GM18508 (cell line): ENCODE data around the gene GSPT1.

Experiments
- ATAC-seq: cut with Tn5 transposase; IDR thresholded peaks from one replicate; pipeline ENCODE4 v1.9.1; 2021; ENCODE audit warnings: moderate number of reproducible peaks; ENCODE audit not compliant: insufficient read depth, unreplicated experiment

GSPT1 gene

DNA sequence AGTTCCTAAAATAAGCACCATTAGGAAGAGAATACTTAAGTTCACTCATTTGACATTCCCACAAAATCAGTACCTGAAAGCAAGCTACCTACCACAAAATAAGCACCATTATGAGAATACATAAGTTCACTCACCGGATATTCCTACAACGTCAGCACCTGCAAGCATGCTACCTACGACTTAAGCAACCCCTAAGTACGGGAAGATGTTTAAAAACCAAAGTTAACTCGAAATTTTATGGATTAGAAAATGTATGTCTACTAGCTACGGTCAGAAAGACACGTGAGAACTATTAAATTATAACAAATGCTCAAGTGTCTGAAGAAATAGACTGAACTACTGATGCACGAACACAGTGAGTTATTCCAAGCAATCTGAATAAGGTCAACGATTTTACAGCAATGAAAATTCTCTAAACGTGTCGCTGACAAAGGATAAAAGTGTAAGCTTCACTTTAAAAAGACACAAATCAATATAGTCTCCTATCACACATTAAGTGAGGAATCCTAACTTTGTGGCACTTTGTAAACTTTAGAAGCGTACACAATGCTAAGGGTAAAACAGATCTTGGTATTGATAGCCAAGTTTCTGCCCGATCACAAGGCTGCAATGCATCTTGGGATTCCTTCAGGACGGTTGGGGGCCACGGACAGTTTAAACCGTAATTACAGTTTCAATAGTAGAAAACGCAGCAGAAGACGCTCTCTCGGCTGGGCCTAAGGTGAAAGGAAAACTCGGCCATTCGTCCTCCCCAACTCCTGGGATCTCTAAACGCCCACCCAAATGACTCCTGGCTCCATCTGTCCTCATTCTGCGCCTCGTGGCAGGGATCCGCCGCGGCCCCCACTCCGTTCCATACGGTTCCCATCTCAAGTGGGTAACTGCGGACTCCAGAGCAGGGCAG, 1.3 kb downstream of the GSPT1 start:
- ATAC-seq = no peak

DNA sequence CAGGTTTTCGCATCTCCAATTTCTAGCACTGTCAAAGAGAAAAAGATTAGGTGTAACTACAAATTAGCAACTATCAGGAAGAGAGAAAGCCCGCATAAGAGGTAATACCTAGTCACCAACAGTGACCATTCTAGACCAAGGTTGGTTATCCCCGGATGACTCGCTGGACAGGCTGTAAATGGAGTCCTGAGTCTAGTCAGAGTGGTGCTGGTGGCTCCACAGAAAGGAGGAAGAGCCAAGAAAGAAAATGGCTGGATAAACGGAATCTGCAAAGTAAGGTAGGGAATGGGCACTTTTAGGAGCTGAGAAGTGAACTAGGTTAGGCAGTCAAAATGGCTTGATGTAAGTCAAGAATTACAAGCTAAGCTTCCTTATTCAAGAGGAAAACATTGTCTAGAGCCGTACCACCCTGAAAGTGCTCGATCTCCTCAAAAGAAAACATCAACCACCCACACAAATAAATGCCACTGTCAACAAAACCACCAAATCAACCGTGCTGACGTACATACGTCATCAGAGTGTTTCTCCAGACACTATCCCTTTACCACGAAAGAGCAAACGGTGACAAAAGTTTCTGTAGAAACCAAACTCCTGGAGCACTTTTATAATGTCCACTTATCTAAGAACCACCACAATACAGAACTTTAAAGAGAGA, 2.2 kb downstream of the GSPT1 start:
- no peak for ATAC-seq

DNA sequence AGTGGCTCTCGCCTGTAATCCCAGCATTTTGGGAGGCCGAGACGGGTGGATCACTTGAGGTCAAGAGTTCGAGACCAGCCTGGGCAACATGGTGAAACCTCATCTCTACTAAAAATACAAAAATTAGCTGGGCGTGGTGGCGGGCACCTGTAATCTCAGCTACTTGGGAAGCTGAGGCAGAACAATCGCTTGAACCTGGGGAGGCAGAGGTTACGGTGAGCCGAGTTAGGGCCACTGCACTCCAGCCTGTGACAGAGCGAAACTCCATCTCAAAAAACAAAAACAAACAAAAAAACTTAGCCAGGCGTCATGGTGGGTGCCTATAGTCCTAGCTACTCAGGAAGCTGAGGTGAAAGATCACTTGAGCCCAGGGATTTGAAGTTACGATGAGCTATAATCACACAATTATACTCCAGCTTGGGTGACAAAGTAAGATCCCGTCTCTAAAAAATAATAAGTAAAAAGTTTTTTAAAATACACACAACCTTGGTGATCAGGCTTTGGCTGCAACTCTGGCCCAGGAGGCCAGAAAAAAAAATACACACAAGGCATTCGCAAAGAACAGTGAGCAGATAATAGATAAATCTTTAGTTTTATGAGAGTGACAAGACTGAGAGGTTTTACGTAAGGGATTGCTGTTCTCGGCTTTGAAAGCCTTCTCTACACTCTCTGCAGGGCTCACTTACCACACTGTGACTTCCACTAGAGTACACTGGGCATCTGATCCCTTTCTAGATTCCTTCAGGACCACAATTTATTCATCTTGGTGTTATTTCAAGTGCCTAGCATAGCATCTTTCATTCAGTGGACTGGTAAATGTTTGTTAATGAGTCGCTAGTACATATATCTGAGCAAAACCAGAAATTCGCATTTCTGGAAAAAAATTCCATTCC, 5.9 kb downstream of the GSPT1 start:
- ATAC-seq = no peak

DNA sequence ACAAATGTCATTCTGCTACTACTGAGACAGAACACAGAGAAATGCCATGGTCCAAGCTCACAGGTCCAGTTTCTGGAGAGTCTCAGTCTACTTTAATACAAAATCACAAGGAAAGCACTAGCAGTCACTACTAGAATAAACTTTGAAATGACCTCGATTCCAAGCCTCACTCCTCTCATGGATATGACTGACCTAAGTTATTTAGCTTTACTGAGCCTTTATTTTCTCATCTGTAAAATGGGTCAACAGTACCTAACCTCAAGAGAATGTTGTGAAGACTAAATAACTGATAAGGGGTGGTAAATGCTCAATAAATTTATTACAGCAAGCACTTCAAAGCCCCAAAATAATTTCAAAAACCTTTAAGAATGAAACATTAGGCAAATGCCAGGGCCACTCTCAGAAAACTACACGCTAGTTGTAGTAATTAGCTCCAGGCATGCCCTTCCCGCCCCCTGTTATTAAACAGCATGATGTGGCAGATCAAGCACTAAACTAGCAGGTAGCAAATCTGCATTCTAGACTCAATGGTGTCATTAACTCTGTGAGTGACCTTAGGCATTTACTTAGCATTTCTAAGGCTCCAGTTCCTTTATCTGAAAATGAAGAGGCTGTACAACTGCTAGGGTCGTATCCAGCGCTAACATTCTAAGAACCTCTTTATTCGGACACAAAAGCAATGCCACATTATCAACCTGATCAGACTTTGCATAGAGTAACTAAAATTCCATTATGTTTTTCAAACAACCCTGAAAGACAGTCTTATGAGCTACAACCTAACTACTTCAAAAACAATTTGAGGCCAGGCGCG, 8.4 kb downstream of the GSPT1 start:
- no peak for ATAC-seq

DNA sequence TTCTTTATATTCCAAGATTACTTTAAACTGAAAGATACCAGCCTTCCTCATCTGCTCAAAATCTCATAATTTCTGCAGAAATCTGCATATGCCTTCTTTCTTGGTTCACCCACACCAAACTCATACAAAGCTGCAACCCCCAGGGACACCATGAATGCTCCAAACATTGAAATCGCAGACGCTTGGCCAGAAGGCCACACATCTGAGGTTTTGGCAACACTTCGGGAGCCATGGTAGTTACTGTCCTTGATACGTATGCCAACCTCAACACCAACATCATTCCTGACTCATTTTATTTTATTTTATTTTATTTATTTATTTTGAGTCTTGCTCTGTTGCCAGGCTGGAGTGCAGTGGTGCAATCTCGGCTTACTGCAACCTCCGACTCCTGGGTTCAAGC, 11.8 kb downstream of the GSPT1 start:
- ATAC-seq = no peak

DNA sequence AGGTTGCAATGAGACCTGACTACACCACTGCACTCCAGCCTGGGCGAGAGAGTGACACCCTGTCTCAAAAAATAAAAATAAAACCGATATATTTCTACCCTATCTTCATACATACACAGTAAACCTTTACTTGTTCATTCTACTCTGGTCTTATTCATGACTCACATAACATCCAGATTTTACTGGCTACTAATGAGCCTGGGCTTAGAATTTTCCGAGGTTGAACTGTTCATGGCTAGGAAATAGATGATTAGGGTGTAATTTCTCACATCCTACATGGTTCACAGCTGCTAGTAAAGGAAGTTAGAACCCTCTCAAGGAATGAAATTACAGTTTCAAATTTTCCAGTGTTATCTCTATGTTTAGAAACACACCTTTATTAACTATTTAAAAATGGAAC, 14.7 kb downstream of the GSPT1 start:
- ATAC-seq = no peak

DNA sequence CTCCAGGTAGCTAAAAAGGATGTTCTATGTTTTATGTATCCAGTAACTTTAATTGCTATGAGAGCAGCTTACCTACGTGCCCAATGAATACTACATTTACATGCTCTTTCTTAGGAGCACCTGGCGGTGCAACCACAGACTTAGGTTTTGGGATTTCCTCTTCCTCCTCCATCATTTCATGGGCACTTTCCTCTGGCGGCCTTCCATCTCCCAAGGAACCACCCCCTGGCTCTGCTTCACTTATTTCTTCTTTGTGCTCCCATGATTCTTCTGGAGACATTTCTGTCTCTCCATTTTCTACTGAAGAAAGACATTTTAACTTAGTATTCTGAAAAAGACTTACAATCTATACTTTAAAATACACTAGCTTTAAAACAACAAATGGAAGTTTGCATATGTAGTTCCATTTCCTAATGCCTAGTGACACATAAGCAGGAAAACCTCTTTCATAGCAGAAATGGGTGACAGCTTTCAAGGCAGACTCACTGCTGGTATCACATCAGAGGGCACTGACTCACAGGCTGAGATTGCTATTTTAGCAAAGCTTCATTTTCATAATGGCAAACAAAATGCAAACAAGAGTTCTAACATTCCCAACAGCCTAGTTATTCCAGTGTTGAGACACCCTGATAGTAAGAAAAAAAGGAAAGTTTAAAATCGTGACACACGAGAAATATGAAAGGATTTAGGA, 19.1 kb downstream of the GSPT1 start:
- ATAC-seq = no peak

DNA sequence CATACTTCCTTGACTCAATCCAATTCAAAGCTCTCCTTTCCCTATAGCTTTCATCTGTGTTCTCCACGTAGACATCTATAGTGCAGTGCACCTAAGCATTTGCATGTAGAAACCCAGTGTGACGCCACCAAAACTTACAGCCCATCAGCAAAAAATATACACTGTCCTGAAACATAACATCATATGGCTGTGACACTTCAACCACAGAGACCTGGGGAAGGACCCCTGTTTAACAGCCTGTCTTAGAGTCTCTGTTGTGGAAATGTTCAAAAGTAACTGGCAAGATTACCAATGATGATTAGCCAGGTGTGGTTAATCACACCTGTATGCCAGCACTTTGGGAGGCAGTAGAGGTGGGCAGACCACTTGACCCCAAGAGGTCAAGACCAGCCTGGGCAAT, 22.2 kb downstream of the GSPT1 start:
- no peak for ATAC-seq

DNA sequence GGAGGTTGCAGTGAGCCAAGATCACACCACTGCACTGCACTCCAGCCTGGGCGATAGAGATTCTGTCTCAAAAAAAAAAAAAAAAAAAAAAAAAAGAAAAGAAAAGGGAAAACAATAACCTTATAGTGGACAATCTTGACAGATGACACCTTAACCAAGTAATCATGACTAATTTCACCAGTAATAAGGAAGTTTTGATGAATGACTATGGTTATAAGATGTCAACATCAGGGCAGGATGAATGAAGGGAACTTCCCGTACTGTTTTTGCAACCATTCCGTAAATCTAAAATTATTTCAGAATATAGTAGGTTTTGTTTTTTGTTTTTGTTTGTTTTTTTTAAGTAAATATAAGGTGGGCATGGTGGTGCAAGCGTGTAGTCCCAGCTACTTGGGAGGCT, 23.0 kb downstream of the GSPT1 start:
- no peak for ATAC-seq

DNA sequence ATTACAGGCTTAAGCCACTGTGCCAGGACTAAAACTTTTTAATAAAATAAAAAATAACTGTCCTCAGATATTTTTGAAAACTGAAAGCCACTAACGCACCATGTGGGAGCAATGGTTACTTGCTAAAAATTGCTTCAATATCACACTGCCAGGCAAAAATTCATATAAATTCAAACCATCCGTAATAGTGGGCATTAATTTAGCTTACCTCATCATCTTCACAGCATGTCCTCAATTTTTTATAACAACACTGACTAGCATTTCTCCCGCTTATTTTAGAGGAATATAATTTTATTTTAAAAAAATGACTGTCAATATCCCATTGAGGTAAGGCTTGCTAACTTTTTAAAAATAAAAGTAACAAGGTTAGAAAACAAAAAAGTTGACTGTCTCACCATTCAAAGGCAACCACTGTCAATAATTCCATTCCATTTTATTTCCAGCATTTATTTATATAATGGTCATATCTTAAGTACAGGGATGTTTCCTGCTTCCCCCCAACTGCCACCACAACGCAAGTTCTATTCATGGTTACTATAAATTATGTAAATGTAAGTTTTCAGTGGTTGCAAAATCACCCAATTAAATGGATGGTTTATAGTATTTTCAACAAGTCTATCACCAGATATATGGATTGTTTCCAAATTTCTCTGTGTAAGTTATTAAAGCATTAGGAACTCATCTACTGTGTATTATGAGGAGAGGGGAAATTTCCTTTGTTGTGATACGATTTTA, 25.4 kb downstream of the GSPT1 start:
- no peak for ATAC-seq

DNA sequence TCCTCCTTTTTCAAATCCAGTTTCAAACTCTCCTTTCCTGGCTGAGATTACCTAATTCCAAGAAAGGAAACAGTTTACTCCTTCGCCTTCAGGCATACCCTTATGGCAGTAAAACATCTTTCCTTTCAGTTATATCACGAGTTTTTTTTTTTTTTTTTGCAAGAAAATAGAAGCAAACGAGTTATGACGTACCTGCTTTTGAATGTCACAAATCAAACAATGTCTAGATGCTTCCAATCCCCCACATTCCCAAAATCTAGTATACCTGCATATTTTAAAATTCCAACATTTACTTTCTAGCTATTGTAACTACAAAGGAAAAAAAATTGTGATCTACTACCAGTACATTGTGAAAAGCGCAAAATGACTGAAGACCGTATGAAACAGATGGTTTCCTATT, 28.9 kb downstream of the GSPT1 start:
- ATAC-seq = no peak

DNA sequence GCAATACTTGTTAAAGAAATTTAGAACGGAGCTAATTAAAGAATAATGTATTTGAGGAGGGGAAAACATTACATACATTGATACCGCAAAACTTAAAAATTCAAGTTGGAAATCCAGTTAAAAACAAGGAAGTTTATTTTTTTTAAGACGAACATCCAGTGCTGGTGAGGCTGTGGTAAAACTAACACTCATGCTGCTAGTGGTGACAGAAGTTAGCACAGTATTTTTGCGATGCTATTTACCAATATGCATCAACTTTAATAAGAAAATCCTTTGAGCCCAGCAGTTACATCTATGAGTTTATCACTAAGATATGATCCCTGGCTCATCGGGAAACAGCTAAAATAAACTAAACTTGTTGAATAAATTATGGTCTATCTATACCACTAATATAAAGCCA, 31.7 kb downstream of the GSPT1 start:
- ATAC-seq = no peak

DNA sequence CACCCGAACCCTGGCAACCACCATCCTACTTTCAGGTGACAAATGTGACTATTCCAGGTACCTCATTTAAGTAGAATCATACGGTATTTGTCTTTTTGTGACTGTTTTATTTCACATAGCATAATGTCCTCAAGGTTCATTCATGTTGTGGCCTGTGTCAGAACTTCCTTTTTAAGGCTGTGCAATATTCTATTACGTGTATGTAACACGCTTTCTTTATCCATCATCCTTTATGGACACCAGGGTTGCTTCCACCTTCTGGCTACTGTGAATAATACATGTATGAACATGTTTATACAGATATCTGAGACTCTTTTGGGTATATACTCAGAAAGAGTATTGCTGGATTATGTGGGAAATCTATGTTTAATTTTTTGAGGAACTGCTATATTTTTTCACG, 35.7 kb downstream of the GSPT1 start:
- ATAC-seq = no peak

DNA sequence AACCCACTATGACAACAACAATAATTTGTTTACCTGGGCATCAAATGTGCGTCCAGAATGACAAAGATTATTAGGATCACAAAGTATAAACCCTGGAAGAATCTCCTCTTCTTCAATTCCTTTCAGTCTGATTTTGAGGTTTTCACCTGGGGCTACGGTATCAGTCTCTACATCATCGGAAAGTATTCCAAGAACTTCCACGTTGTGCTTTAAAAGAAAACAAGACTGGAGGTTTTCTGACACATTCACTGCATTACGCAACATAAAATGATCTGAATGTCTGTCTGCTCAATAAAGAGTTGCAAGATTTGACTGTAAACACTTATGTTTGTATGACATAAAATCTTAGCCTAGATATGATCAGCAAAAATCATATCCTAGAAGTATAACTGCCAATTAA, 38.4 kb downstream of the GSPT1 start:
- no peak for ATAC-seq

DNA sequence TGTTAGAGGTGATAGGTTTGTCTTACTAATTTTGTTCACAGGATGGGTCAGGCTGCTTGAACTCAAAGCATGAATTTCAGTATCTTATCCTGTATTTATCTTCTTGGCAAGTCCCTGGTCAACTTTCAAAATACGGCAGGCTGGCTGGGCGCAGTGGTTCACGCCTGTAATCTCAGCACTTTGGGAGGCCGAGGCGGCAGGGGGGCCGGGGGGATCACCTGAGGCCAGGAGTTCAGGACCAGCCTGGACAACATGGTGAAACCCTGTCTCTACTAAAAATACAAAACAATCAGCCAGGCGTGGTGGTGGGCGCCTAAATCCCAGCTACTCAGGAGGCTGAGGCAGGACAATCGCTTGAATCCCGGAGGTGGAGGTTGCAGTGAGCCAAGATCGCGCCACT, 39.5 kb downstream of the GSPT1 start:
- no peak for ATAC-seq

DNA sequence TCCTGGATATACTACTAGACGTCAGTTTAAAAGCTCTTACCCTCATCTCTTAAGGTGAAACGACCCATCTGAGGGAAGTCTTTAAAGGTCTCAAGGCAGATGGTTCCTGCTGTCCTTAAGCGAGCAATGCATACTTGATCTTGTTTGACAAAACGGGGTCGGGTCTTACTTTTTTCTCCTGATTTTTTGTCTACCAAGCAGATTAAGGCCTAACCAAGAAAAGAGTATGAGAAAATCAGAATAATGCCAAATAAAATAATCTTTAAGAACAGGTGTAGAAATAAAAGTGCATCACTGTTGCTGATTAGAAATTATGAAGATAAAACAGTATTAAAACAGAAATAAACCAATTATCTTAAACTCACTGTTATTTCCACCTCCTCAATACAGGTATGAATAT, 40.0 kb downstream of the GSPT1 start:
- ATAC-seq = no peak

DNA sequence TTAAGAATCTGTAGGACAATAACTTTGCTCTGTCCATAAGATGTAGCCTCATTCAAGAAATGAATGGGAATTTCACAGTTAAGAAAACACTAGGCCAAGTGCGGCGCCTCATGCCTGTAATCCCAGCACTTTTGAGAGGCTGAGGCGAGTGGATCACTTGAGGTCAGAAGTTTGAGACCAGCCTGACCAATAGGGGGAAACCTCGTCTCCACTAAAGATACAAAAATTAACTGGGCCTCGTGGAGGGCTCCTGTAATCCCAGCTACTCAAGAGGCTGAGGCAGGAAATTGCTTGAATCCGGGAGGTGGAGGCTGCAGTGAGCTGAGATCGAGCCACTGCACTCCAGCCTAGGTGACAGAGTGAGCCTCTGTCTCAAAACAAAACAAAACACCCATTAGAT, 44.6 kb downstream of the GSPT1 start:
- no peak for ATAC-seq

DNA sequence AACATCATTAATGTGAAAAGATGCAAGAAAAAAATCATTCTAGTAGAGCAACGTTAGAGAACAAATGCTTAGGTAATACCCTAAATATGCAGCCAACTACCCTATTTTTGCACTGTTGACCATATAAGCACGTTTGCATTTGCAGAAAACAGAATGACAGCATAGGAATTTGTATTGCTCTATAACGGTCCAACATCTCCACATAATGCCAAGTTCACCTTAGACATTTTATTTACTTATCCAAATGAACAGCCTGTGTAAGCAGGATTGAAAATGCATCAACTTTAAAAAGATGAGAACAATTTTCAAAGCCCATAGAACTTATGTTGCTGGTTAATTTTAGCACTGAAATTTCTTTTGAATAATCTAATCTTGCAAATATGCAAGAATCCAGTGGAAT, 45.4 kb downstream of the GSPT1 start:
- ATAC-seq = no peak
